Colonic mucosa (tissue), 4 donors: ENCODE data around the gene ZBTB39. TPM values are rescaled to one million over a fixed set of nuclear protein-coding genes. Genes with fewer than 3 reads are reported as not detected.

Experiments
- DNase-seq: peaks from one replicate; pipeline ENCODE4 v3.0.0-alpha.2; 2020
- H3K27ac ChIP-seq: fragments of 200-600 bp; one replicate; pipeline ENCODE4 v1.8.0; 2021
- H3K27me3 ChIP-seq: fragments of 200-600 bp; one replicate; pipeline ENCODE4 v1.8.0; 2021
- H3K36me3 ChIP-seq: fragments of 200-600 bp; one replicate; pipeline ENCODE4 v1.8.0; 2021
- H3K4me1 ChIP-seq: fragments of 200-600 bp; one replicate; pipeline ENCODE4 v1.8.0; 2021; ENCODE audit warnings: mild to moderate bottlenecking
- H3K4me3 ChIP-seq: fragments of 200-600 bp; one replicate; pipeline ENCODE4 v1.8.0; 2021
- H3K9ac ChIP-seq, 2 donors: one replicate each; pipeline ENCODE4 v1.7.0; 2013; ENCODE audit warnings: control low read depth in 2 of 2, low read depth in 2 of 2, low read length in 2 of 2
- H3K9me3 ChIP-seq: fragments of 200-600 bp; one replicate; pipeline ENCODE4 v1.8.0; 2021
- CTCF ChIP-seq: fragments of 200-600 bp; IDR thresholded peaks from one replicate; pipeline ENCODE4 v1.8.0; 2022; ENCODE audit warnings: antibody characterized with exemption, mild to moderate bottlenecking
- intact Hi-C: fragments of 100-400 bp; cut with DNase I; formaldehyde crosslinking; loops from one replicate; pipeline ENCODE4 v1.14.1; 2022
- total RNA-seq, 2 donors: library from RNA; stranded (reverse); fragmentation: NEBNext Ultra II Directional in 1 of 2; extraction: Animal tissue kit (Norgen Biotek cat#: 25700) in 1 of 2; gene quantifications; one replicate each; pipeline ENCODE4 v1.2.1, GENCODE V29; 2021
- donor health status: healthy.
- donor health status: DM: no; HTN: no; CAD: no.
- donor health status: DM: no; HTN: no; CAD: no.

The ZBTB39 gene
- total RNA-seq, 2 donors from 2014 or later, result 3.7 to 5.7 TPM

GRCh38 chr12:57003395-57003794, 3.0 kb downstream of the ZBTB39 start:
- no peak for DNase-seq
- Histone ChIP-seq H3K27me3 (no peaks in the 10 kb centered on the region), H3K9me3 (no peaks in the 10 kb centered on the region), H3K27ac (no peak overlapping the region), H3K4me1 (peaks cover 15% of the 10 kb centered on the region), H3K4me3 (no peak overlapping the region), H3K9ac (no peak overlapping the region), H3K36me3 (peaks cover 4% of the 10 kb centered on the region)
- TF ChIP-seq CTCF, result no peak
- intact Hi-C loops, result loop anchor here (5.0 kb wide), 1 partner anchor 246 kb away; no protein-coding TSS in a partner anchor

- H3K9ac ChIP-seq, result no peak overlapping the region
- peak; percentile 83 for DNase-seq
- no peak overlapping the region for H3K4me3 ChIP-seq
- intact Hi-C loops, result loop anchor here (5.0 kb wide), 1 partner anchor 244 kb away; no protein-coding TSS in a partner anchor
- peaks cover 4% of the 10 kb centered on the region for H3K36me3 ChIP-seq
- no peaks in the 10 kb centered on the region for H3K9me3 ChIP-seq
- no peak overlapping the region for H3K27ac ChIP-seq
- H3K4me1 ChIP-seq, result peaks cover 15% of the 10 kb centered on the region
- peak; percentile 79 for TF ChIP-seq CTCF
- H3K27me3 ChIP-seq, result no peaks in the 10 kb centered on the region
Observed at GRCh38 chr12:57001448-57001906, 4.9 kb downstream of the ZBTB39 start.

GRCh38 chr12:57000393-57000792, 6.0 kb downstream of the ZBTB39 start:
- intact Hi-C loops, result loop anchor here (5.0 kb wide), 1 partner anchor 243 kb away; no protein-coding TSS in a partner anchor
- no peak for TF ChIP-seq CTCF

GRCh38 chr12:56999456-56999855, 6.9 kb downstream of the ZBTB39 start:
- no peak overlapping the region for H3K27ac ChIP-seq
- no peaks in the 10 kb centered on the region for H3K9me3 ChIP-seq
- no peak overlapping the region for H3K4me3 ChIP-seq
- no peak for TF ChIP-seq CTCF
- intact Hi-C loops, result no loop called here
- DNase-seq, result no peak
- H3K9ac ChIP-seq, result no peak overlapping the region
- H3K27me3 ChIP-seq, result no peaks in the 10 kb centered on the region
- peaks cover 4% of the 10 kb centered on the region for H3K36me3 ChIP-seq
- H3K4me1 ChIP-seq, result peaks cover 8% of the 10 kb centered on the region

More at GRCh38 chr12:57000393-57000792, 6.0 kb downstream of the ZBTB39 start:
- Histone ChIP-seq H3K27ac (no peak overlapping the region), H3K9ac (no peak overlapping the region), H3K9me3 (no peaks in the 10 kb centered on the region), H3K36me3 (peaks cover 4% of the 10 kb centered on the region), H3K27me3 (no peaks in the 10 kb centered on the region), H3K4me1 (peaks cover 13% of the 10 kb centered on the region), H3K4me3 (no peak overlapping the region)
- no peak for DNase-seq

- Histone ChIP-seq H3K4me3 (no peak overlapping the region), H3K27ac (no peak overlapping the region), H3K9me3 (no peaks in the 10 kb centered on the region), H3K36me3 (peaks cover 4% of the 10 kb centered on the region), H3K27me3 (no peaks in the 10 kb centered on the region), H3K9ac (no peak overlapping the region), H3K4me1 (peaks cover 8% of the 10 kb centered on the region)
- TF ChIP-seq CTCF, result no peak
- no peak for DNase-seq
- intact Hi-C loops, result no loop called here
Observed at GRCh38 chr12:56998981-56999380, 7.4 kb downstream of the ZBTB39 start.
